ENCODE measurements around the gene SAP30BP.

DNA sequence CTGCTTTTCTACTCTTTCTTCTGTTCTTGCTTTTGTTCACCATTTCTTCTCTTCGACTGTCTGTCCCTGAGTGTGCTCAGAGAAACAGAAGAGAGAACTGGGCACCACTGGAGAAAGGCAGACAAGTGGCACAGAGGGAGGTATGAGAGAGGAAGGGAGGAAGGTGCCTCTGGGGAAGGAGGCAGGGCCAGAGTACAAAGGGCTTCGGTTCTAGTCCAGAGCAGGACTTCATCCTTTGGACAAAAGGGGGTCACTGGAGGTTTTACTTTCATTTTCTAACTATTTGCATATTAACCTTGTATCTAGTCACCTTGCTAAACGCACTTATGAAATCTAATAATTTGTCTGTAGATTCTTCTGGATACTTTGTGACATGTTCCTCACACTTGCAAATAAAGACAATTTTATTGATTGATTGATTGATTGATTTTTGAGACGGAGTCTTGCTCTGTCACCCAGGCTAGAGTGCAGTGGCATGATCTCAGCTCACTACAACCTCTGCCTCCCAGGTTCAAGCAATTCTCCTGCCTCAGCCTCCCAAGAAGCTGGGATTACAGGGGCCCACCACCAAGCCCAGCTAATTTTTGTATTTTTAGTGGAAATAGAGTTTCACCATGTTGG is 67.6 kb downstream of the SAP30BP start:
- TF ChIP-seq POLR2AphosphoS5 (IDR thresholded peaks at IDR 0.05) (no peak), EP300 (IDR thresholded peaks at IDR 0.05) (no peak)
